ENCODE data around the gene USP15.

The USP15 gene

DNA sequence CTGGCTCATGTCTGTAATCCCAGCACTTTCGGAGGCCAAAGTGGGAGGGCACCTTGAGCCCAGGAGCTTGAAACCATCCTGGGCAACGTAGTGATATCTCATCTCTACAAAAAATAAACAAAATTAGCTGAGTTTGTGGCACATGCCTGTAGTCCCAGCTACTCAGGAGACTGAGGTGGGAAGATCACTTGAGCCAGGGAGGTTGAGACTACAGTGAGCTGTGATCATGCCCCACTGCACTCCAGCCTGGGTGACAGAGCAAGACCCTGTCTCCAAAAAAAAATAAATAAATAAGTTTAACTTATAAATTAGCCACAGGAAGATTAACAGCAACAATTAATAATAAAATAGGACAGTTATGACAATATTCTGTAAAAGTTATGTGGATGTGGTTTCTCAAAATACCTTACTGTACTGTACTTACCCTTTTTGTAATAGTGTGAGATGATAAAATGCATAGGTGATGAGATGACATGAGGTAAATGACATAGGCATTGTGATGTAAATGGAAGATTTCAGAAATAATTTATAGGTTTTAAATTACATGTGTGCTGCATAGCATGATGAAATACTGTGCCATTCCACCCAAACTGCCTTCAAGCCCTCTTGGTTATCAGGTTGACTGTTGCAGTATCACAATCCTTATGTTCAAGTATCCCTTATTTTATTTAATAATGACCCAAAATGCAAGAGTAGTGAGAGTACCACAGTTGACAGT lies 22.0 kb downstream of the USP15 start:
- no peak for DNase-seq (ENCODE audit: low read depth)

DNA sequence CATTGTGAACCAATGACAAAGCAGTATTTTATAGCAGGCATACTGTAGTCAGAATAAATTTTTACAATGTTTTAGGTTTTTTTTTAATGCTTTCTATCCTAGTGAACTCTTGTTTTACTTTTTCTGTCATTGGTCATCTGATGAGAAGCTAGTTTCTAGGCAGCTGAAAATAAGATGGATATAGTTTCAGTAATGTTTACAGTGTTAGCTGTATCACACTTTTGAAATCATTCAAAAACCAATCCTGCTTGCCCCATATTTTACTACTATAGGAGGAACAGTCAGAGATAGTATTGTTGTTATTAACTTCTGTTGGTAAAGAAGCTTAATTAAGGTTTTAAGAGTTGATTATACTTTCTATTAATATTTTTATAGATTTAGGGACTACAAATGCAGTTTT lies 24.5 kb downstream of the USP15 start:
- DNase-seq (ENCODE audit: low read depth): no peak

DNA sequence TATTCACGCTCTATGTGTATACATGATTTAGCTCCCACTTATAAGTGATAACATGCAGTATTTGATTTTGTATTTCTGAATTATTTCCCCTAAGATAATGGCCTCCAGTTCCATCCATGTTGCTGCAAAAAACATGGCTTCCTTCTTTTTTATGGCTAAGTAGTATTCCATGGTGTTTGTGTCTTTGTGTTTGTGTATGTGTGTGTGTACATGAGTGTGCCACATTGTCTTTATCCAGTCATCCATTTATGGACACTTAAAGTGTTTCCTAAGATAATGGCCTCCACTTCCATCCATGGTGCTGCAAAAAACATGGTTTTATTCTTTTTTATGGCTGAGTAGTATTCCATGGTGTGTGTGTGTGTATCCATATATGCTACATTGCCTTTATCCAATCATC lies 25.1 kb downstream of the USP15 start:
- no peak for DNase-seq (ENCODE audit: low read depth)

DNA sequence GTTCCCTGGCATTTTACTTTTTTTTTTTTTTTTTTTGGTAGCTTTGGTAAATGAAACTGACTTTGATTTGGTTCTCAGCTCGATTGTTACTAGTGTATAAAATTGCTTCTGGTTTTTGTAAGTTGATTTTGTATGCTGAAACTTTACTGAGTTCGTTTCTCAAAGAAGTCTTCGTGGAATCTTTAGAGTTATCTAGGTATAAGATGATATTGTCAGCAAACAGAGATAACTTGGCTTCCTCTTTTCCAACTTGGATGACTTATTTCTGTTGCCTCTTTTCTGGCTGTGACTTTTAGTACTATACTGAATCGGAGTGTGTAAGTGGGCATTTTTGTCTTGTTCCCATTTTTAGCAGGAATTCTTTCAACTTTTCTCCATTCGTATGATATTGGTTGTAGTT lies 28.1 kb downstream of the USP15 start:
- no peak for DNase-seq (ENCODE audit: low read depth)

DNA sequence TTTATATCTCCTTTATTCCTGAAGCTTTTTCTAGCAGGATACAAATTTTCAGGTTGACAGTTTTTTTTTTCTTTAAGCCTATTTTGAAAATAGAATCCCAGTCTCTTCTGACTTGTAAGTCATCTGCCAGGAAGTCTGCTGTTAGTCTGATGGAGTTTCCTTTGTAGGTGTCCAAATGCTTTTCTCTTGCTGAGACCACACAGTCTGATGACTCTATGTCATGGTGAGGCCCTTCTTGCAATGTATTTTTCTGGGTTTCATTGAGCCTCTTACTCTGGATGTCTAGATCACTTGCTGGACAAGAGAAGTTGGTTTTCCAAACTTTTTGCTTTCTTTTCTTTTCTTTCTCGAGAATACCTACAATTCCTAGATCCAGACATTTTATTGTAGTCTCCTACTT lies 30.6 kb downstream of the USP15 start:
- no peak for DNase-seq (ENCODE audit: low read depth)

DNA sequence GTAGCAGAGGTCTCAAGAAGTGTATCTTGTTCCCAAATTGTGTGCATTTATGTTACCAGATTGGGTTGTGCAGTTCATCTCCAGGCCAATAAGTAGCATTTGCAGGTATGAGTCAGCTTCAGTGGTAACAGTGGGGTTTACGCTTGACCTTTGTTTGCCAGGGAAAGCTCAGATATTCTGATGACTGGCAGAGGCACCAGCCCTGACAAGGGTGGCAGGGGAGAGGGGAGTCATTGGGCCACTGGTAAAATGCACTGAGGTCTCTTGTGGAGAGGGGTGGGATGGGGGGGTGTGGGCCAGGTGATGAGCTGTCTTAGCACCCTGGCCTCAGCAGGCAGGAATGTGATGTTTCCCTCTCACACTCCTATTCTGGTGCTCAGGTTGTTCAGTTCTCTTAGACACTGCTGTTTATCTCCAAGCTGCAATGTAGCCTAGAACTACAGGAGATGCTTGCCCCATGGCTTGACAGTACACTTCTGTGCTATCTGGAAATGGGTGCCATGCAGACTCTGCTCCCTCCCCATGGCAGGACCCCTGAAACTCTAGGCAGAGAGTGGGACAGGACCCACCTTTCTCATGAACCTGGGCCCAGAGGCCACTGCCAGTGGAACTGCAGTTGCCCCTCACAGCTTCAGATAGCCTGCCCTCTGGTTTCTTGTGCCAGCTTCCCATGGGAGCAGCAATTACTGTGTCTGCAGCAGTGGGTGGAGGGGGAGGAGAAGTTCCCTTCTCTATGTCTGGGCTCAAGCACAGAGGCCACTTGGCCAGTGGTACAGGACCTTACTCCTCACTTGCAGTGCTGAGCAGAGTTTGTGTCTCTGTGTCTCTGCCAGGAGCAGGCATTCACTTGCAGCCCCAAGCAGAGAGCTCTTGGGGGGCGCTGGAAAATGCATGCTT lies 31.9 kb downstream of the USP15 start:
- DNase-seq (ENCODE audit: low read depth): no peak

DNA sequence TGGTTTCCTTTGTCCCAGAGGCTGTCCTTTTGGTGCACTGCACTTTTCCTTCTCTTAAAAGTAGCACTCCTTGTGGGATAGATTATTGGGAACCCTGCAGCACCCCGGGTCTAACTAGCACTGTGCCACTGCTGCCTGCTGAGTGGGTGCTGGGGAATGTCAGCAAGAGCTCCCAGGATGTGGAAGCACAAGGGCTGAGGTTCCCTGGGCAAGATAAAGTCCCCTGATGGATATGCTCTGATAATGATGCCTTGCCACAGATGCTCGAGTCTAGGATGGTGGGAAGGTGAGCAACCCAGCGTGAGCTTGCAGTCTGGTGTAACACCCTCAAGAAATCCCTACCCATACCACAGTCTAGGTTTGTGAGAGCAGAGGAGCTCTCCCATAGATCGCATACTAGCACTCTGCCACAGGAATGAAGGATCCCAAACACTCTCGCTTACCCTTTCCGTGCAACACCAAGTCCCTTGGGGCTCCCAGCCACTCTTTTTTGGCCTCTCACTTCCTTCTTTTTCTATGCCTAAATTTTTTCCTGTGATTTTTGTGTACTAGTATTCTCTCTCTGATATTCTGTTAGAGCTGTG lies 32.6 kb downstream of the USP15 start:
- DNase-seq (ENCODE audit: low read depth): no peak

DNA sequence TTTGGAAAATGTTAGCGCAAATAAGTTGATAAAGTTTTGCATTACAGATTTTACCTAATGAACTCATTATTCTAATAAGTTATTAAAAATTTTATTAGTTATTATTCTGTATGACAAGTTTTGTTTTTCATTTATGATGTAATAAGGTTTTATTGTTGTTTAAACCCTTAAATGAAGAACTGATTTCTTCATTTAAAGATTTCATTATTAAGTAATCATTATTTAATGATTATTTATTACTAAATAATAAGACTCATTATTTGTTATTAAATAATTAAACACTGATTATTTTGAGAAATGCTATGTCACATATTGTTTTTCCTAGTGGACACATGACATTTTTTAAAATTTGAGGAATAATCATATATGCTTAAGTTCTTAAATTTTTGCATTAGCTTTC lies 34.2 kb downstream of the USP15 start:
- no peak for DNase-seq (ENCODE audit: low read depth)

DNA sequence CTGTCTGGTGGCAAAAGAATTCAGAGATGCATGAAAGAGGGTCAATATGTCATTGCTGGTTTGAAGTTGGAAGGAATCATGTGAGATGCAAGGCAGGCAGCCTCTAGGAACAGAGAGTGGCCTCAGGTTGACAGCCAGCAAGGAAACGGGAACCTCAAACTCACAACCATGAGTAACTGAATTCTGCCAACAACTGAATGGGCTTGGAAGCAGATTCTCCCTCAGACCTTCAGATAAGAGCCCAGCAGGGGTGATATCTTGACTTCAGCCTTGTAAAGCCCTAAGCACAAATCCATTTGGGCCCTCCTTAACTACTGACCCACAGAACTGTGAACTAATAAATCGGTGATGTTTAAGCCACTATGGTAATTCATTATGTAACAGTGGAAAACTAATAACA lies 35.8 kb downstream of the USP15 start:
- no peak for DNase-seq (ENCODE audit: low read depth)

DNA sequence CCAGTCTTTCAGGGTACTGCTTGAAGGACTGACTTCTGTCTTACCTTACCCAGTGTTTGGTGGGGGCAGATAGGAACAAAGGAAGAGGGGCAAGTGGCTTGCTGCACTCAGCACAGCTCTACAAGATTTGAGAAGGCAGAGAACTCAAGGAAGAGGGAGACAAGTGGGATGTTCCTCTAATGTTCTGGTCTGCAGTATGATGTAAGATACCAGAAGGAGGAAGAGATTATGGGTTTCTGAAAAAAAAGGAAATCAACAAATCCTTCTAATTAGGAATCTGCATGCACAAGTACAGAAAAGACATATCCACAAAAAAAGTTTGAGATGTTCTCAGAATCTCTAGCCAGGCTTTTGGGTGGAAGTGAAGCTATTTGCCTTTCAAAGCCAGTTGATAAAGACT lies 37.1 kb downstream of the USP15 start:
- DNase-seq (ENCODE audit: low read depth): no peak

DNA sequence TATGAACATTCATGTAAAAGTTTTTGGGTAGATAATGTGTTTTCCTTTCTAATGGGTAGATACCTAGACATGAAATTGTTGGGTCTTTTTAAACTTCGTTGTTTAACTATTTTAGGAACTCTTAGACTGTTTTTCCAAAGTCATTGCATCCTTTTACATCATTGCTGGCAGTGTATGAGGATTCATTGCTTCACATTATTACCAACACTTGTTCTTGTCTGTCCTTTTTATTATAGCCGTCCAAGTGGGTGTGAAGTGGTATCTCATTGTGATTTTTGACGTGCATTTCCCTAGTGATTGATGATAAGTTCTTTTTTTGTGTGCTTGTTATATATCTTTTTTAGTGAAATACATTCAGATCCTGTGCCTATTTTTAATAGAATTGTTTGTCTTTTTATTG lies 39.4 kb downstream of the USP15 start:
- DNase-seq (ENCODE audit: low read depth): no peak

DNA sequence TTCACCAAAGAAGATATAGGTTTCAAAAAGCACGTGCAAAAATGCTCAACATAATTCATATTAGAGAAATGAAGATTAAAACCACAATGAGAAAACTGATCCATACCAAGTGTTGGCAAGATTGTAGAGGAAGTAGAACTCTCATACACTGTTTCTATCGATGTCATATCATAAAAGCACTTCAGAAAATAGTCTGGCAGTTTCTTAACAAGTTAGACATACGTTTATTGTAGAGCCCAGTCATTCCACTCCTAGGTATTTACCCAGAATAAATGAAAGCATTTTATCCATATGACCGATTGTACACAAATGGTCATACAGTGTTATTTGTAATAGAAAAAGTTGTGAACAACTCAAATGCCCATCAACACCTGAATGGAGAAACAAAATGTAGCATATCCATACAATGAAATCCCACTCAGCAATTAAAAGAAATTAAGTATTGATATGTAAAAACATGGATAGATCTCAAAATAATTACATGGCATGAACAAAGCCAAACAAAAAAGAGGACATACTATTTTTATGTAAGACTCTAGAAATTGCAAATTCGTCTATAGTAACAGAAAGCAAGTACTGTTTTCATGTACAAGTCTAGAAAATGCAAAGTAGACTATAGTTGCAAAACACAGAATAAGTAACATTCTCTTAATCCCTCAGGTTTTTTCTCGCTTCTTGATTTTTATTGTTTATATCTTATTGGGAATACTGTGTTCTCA lies 41.0 kb downstream of the USP15 start:
- DNase-seq (ENCODE audit: low read depth): no peak

DNA sequence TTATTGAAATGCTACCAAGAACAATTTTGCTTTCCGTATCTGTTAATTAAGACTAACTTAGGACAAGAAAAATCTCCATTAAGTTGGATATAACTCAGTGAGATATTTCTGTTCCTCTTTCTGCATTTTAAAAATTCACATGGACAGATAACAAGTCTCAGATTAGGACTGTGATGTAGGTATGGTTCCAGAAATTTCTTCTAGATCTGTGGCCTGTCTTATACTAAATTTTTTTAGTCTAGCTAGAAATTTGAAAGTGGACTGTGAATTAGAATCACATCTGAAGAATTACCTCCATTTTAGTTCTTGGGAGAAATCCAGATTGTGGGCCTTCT lies 41.6 kb downstream of the USP15 start:
- DNase-seq (ENCODE audit: low read depth): no peak

DNA sequence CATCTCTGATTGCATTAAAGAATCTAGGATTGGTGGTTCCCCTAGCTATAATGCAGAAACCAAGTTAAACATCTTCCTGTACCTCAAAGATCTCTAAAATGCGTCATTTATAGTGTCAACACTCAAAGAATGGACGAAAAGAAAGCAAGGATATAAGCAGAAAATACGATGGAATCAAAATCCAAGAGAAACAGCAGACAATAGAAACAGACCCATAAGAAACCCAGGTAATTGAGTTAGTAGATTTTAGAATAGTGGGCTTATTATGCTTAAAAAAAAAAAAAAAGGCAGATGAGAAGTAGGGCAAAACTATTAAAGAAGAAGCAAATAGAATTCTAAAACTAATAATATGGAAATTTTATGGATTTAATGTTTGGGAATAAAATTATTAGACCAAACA lies 44.4 kb downstream of the USP15 start:
- no peak for DNase-seq (ENCODE audit: low read depth)

DNA sequence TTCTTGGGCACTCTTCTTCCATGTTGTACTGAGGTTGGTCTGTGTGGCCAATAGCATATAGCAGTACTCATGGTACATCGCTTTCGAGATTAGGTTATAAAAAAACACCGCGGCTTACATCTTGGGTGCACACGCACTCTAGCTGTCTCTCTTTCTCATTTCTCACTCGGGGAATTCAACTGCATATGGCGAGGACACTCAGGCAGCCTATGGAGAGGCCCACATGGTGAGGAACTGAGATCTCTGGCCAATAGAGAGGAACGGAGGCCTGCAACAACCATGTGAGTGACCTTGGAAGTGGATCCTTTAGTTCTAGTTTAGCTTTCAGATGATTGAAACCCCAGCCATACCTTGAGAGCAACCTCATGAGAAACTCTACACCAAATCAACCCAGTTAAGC lies 45.6 kb downstream of the USP15 start:
- DNase-seq (ENCODE audit: low read depth): no peak

DNA sequence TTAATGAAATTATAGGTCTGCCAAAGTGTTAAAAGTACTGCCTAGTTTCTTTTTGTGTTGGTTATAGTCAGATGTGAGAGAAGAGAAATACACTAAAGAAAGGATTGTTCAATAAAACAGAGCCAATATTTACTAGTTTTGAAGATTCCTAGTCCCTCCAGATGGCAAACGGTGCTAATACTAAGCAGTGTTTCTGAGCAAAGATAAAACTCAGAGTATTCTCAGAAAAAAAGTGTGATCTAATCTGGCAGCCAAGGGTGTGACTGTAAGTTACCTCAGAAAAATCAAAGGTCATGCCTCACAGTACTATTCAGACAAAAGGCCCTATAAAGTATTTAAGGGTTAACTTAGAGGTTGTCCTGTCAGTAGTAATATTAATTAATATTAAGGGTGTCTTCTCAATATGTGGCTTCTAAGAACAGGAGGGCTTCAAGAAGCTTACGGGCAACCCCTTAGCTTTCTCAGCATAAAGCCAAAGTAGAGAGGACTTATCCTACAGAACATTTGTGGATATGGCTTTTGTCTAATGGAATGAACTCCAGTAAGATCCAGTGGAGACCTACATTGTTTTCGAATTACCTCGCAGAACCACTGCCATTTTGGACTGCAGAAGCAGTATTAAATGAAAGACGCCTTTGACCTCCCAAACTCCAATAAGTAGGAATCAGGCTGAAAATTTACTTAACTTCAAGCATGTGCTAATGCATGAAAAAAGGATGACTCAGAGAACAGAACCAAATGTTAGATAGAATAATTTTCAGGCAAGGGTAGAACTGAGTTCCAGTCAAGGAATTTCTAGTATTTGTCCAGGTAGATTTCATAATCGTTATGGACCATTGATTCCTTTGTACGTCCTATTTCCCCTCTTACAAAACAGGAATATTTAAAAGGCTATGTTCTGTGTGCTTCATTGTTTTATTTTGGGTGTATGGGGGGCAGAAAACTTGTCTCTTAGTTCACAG lies 46.6 kb downstream of the USP15 start:
- no peak for DNase-seq (ENCODE audit: low read depth)

DNA sequence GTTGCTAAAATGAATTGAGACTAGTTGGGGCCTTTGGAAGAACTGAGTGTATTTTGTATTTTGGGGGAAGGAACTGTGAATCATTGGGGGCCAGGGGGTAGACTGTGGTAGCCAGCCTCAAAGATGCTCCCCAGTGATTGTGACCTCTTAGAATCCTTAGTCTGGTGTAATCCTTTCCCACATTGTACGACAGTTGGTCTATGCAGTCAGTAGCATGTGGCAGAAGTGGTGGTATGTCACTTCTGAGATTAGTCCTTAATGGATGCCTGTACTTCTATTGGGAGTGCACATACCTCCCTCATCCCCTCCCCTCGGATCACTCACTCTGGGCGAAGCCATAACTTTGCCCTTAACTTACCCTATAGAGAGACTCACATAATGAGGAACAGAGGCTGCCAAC lies 48.0 kb downstream of the USP15 start:
- DNase-seq (ENCODE audit: low read depth): no peak

DNA sequence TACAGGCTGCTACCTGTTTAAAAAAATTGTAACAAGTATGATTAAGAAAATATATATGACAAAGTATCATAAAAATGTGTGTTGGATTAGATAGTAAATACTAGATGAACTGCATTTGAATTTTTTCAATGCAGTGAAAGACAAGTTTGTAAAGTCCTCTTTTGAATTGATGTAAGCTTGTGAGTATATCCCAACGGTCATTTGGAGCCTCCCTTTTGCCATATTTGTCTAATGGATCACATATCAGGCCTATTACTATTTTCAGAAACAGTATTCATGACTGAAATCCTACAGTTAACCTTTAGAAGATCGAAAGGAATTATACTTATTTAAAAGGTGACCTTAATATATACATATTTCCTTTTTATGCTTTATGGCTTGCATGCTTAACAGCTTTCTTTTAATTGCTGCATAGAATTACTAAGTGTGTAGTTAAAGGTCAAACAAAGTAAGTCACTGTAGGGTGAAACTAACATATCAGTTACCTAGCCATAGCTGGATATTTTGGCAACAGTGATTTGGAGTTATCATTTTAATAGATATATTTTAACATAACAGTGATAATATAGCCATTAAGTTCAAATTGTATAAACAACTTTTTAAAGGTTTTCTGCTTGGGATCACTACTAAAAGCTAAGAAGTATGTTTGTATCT lies 53.6 kb downstream of the USP15 start:
- DNase-seq (ENCODE audit: low read depth): no peak

DNA sequence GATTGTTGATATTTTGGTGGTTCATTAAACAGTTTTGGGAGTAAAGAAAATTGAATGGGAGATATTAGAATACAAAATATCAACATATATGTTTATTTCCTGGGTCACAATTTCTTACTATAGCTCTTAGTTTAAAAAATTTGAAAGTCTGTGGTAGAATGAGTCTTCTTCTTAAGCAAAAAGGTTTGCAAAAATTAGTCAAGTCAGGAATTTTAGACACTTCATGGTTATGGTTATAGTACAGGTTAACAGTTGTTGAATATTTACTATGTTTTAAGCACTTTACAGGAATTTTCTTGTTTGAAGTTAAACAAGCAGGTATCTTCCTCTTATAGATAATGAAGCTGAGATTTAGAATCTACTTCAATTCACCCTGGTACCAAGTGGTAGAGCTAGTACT lies 56.8 kb downstream of the USP15 start:
- no peak for DNase-seq (ENCODE audit: low read depth)

DNA sequence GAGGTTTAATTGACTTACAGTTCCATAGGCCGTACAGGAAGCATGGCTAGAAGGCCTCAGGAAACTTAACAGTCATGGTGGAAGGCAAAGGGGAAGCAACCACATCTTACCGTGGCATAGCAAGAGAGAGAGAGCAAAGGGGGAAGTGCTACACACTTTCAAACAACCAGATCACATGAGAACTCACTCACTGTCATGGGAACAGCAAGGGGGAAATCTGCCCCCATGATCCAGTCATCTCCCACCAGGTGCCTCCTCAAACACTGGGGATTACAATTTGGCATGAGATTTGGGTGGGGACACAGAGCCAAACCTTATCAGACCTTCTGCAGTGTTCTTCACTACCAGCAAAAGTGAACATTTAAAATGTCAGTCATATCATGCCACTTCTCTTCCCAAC lies 58.9 kb downstream of the USP15 start:
- no peak for DNase-seq (ENCODE audit: low read depth)

DNA sequence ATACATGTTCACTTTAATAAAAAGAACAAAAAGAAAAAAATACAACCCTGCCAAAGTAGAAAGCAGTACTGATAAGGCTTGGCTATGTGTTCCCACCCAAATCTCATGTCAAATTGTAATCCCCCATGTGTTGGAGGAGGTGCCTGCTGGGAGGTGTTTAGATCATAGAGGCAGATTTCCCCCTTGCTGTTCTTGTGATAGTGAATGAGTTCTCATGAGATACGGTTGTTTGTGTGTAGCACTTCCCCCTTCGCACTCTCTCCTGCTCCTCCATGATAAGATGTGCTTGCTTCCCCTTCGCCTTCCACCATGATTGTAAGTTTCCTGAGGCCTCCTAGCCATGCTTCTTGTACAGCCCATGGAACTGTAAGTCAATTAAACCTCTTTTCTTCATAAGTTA lies 59.9 kb downstream of the USP15 start:
- DNase-seq (ENCODE audit: low read depth): no peak

All from activated T-helper 1 cell treated with Interleukin-2 at 50 U/mL for 16 hours (primary cell).